ENCODE measurements around the gene BAD. TPM values are rescaled to one million over a fixed set of nuclear protein-coding genes. Genes with fewer than 3 reads are reported as not detected.

The BAD gene
- total and polyA plus RNA-seq, 2 of the 13 experiments (the other 11 are each of a cell fraction or from before 2014, with no cell fraction given) = 17.9 to 28.5 TPM

DNA sequence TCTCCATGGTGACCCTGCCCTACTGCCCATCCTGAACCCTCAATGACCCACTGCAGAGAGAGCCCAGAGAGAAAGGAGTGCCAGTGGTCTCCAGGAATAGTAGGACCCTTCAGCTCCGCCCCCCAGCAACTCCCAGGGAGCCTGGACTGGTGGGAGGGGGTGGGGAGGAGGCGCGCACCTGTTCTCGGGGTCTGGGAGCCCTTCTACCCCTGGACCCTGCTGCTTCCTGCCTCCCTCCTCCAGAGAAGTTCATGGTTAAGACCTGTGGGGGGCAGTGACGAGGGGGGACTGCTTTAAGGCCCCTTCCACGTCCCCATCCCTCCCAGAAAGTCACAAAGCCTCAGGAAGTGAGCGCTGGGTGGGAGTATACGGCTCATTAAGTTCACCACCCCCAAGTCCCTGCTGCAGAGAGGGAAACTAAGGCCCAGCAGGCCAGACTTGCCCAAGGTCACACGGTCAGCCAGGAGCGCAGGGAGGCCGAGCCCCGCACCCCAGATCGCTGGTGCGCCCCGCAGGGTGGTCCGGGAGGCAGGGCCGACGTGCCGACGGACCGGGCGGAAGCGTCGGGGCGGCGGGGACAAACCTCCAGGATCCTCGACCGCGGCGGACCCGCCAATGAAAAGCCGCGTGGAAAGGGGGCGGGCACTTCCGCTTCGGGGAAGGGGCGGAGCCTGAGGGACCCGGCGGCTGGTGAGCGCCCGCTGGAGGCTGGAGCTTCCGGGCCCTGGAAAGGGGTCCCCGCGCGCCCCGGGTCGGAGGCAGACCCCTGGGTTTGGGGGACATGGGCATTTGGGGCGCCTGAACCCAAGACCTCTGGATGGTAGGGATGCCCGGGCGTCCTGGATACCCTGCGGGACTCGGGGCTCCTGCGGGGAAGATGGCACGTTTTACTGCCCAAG, 58.6 kb downstream of the BAD start, which contains the start of the genes NUDT22 and TRPT1 (continued):
- TF ChIP-seq, protein P1, sequence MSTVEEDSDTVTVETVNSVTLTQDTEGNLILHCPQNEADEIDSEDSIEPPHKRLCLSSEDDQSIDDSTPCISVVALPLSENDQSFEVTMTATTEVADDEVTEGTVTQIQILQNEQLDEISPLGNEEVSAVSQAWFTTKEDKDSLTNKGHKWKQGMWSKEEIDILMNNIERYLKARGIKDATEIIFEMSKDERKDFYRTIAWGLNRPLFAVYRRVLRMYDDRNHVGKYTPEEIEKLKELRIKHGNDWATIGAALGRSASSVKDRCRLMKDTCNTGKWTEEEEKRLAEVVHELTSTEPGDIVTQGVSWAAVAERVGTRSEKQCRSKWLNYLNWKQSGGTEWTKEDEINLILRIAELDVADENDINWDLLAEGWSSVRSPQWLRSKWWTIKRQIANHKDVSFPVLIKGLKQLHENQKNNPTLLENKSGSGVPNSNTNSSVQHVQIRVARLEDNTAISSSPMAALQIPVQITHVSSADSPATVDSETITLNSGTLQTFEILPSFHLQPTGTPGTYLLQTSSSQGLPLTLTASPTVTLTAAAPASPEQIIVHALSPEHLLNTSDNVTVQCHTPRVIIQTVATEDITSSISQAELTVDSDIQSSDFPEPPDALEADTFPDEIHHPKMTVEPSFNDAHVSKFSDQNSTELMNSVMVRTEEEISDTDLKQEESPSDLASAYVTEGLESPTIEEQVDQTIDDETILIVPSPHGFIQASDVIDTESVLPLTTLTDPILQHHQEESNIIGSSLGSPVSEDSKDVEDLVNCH (CRISPR knock-in tag; IDR thresholded peaks at IDR 0.05) = no peak
- TF ChIP-seq PLSCR1 (CRISPR knock-in tag; IDR thresholded peaks at IDR 0.05; ENCODE audit: borderline replicate concordance) (no peak), RBFOX2 (IDR thresholded peaks at IDR 0.05; ENCODE audit: low read depth, low read length) (peak; percentile 89), RFX1 (IDR thresholded peaks at IDR 0.05) (no peak), ZFP82 (CRISPR knock-in tag; IDR thresholded peaks at IDR 0.05; ENCODE audit: borderline replicate concordance) (peak; percentile 96; the same call in 1 of the 2 replicates), ZNF33B (CRISPR knock-in tag; IDR thresholded peaks at IDR 0.05) (no peak; the same call in 1 of the 2 replicates), FOXP1 (IDR thresholded peaks at IDR 0.05) (no peak), FOXP1 (CRISPR knock-in tag; IDR thresholded peaks at IDR 0.05) (no peak), DNMT3B (CRISPR knock-in tag; conservative IDR thresholded peaks at IDR 0.05) (no peak), CEBPB (IDR thresholded peaks at IDR 0.05; ENCODE audit: borderline replicate concordance, low read depth, low read length) (no peak), NFYC (CRISPR knock-in tag; IDR thresholded peaks at IDR 0.05) (peak; percentile 83), HNRNPLL (IDR thresholded peaks at IDR 0.05; ENCODE audit: low read depth, low read length, poor library complexity, severe bottlenecking) (peak; percentile 67), ADNP (CRISPR knock-in tag; IDR thresholded peaks at IDR 0.05) (no peak), ZNF850 (CRISPR knock-in tag; conservative IDR thresholded peaks at IDR 0.05) (peak; percentile 95; the same call in 1 of the 2 replicates), SP5 (CRISPR knock-in tag; IDR thresholded peaks at IDR 0.05; ENCODE audit: borderline replicate concordance, low read depth) (no peak), TAF1 (CRISPR knock-in tag; IDR thresholded peaks at IDR 0.05) (peak; percentile 80; the same call in 1 of the 2 replicates), SIX1 (CRISPR knock-in tag; IDR thresholded peaks at IDR 0.05; ENCODE audit: borderline replicate concordance) (no peak), SNAI1 (CRISPR knock-in tag; IDR thresholded peaks at IDR 0.05; ENCODE audit: borderline replicate concordance) (no peak), KLF15 (CRISPR knock-in tag; IDR thresholded peaks at IDR 0.05; ENCODE audit: borderline replicate concordance) (peak; percentile 78; the same call in 1 of the 2 replicates), TRIM24 (CRISPR knock-in tag; IDR thresholded peaks at IDR 0.05) (no peak), FOSL2 (CRISPR knock-in tag; IDR thresholded peaks at IDR 0.05) (0 out of 2 replicates have a peak, but pooled peaks have one; percentile 17)
- TF ChIP-seq, protein P2, sequence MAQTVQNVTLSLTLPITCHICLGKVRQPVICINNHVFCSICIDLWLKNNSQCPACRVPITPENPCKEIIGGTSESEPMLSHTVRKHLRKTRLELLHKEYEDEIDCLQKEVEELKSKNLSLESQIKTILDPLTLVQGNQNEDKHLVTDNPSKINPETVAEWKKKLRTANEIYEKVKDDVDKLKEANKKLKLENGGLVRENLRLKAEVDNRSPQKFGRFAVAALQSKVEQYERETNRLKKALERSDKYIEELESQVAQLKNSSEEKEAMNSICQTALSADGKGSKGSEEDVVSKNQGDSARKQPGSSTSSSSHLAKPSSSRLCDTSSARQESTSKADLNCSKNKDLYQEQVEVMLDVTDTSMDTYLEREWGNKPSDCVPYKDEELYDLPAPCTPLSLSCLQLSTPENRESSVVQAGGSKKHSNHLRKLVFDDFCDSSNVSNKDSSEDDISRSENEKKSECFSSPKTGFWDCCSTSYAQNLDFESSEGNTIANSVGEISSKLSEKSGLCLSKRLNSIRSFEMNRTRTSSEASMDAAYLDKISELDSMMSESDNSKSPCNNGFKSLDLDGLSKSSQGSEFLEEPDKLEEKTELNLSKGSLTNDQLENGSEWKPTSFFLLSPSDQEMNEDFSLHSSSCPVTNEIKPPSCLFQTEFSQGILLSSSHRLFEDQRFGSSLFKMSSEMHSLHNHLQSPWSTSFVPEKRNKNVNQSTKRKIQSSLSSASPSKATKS (CRISPR knock-in tag; IDR thresholded peaks at IDR 0.05) = no peak
- TF ChIP-seq, protein P3, sequence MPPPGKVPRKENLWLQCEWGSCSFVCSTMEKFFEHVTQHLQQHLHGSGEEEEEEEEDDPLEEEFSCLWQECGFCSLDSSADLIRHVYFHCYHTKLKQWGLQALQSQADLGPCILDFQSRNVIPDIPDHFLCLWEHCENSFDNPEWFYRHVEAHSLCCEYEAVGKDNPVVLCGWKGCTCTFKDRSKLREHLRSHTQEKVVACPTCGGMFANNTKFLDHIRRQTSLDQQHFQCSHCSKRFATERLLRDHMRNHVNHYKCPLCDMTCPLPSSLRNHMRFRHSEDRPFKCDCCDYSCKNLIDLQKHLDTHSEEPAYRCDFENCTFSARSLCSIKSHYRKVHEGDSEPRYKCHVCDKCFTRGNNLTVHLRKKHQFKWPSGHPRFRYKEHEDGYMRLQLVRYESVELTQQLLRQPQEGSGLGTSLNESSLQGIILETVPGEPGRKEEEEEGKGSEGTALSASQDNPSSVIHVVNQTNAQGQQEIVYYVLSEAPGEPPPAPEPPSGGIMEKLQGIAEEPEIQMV (CRISPR knock-in tag; IDR thresholded peaks at IDR 0.05; ENCODE audit: low read depth) = no peak
